HL-60/S4 treated with phorbol 12-myristate 13-acetate at 8.2 ng/mL for 4 days and 3 days (cell line): ENCODE results near the gene RBSN.

ENCODE experiments used
- in situ Hi-C: fragments of 300-500 bp; cut with MboI; formaldehyde crosslinking; loops from 2 replicates; pipeline ENCODE4 v1.15.0; 2022; ENCODE audit warnings: low sequenced_read_pairs

The RBSN gene

GRCh38 chr3:15102256-15102655 is 3.3 kb upstream of the RBSN start:
- in situ Hi-C loops, result no loop called here

DNA sequence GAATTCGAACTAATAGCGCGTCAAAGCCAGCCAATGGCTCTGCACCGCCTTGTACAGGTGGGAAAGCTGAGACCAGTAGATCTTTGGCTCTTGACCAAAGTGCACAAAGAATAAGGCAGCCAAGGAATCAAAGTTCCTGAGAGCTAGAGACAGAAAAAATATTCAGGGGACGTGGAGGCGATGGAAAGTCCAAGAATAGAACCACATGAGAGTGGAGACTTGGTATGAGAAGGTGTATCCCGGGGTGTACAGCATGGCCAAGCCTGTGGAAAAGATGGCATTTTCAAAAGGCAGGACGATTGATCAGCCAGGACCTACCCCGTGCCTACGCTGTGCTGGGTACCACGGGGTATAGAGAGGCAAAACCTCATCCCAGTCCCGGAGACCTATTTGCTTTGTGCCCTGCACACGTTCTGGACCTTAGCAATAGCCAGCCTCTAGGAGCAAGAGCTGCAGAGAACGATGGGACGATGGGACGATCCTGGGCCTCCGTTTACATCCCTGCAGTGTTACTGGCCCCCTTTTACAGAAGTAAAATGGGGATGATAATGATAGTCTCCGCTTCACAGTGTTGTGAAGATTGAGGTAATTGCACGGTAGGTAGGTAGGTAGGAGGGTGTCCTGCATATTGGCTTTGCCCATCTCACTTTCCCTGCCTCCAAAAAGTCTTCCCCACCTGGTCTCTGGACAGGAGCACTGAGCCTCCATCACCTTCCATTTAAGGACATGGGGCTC is 583 bp upstream of the RBSN start:
- in situ Hi-C loops, result no loop called here

DNA sequence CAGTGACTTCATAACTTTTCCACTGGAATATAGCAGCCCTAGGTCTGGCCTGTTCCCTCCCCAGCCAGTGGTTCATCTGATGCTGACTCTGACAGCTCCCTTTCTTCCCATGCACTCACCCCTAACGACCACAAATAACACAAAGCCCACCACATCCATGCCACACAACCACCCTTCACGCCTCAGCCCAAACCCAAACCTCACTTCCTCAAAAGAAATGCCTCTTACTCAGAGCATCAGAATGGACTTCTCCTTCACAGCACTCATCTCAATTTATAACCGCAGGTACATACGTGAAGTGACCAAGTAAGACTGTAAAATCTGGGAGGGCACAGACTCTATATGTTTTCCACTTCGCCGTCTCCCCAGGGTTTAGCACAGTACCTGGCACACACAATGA is 1.1 kb downstream of the RBSN start:
- in situ Hi-C loops, result no loop called here

DNA sequence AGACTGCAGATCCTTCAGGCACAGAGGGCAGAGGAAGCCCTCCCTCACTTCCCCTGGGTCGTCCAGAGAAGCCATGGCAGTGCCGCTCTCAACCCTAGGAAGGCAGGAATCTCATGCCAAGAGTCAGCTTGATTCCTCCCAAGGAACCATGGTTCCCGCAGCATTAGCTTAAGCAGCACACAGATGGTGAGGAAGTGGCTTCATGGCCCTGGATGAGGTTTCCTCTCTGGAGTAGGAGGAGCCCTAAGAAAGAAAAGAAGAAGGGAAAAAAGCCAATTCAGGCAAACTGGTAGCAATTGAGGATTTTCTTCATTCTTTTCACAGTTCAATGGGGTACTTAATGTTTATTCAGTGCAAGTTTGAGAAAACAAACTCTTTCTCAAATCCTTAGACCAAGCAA is 2.9 kb downstream of the RBSN start:
- in situ Hi-C loops, result no loop called here

DNA sequence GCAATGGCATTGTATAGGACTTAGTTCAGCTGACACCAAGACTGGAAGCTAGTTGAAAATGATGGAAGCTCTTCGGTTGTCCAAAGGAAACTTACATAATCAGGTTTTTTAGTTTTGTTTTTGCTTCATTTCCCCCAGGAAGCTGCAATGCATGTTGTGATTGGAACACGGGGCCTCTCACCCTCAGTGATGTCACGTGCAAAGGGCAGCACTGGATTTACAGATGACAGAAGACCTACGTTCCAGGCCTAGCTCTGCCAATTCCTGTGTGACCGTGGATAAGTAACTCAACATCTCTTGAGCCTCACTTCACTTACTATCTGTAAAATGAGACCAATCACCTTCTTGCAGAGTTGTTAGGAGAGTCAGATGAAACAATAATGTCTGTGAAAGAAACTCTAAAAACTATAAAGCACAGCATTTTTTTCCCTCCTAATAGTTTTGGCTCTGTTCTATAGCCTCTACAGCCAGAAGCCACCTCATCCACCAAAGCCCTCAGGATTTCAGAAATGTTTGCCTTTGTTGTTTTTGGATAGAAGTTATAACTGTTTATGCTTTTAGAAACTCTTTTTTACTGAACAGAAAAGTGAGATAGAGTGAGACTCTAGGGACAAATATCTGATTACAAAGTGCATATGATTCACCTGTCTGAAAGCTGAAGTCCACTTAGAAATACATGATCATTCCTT is 4.6 kb downstream of the RBSN start:
- in situ Hi-C loops, result no loop called here

GRCh38 chr3:15092686-15093085 is 6.3 kb downstream of the RBSN start:
- in situ Hi-C loops, result no loop called here

- in situ Hi-C loops, result no loop called here
These were observed 7.4 kb downstream of the RBSN start for GRCh38 chr3:15091575-15091974.

- in situ Hi-C loops, result no loop called here
These were observed 9.7 kb downstream of the RBSN start for GRCh38 chr3:15089201-15089600.

GRCh38 chr3:15086699-15087098 is 12.2 kb downstream of the RBSN start:
- in situ Hi-C loops, result no loop called here

GRCh38 chr3:15086263-15086662 is 12.7 kb downstream of the RBSN start:
- in situ Hi-C loops, result no loop called here

DNA sequence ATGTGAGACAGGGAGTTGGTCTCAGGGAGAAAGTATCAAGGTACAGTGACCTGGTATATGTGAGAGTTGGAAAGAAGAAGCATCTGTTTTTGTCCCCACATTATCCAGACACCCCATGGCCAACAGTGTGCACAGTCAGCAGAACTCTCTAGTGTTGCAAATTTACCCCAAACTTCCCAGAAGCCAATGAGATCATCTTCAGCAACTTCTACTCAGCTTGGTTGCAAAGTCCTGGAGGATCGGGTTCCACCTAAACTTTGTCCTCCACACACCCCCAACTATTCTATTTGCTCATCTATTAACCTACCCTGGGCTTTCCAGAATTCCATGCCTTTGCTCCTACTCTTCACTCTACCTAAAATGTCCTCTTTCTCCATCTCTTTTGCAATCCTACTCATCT is 15.7 kb downstream of the RBSN start:
- in situ Hi-C loops, result no loop called here

DNA sequence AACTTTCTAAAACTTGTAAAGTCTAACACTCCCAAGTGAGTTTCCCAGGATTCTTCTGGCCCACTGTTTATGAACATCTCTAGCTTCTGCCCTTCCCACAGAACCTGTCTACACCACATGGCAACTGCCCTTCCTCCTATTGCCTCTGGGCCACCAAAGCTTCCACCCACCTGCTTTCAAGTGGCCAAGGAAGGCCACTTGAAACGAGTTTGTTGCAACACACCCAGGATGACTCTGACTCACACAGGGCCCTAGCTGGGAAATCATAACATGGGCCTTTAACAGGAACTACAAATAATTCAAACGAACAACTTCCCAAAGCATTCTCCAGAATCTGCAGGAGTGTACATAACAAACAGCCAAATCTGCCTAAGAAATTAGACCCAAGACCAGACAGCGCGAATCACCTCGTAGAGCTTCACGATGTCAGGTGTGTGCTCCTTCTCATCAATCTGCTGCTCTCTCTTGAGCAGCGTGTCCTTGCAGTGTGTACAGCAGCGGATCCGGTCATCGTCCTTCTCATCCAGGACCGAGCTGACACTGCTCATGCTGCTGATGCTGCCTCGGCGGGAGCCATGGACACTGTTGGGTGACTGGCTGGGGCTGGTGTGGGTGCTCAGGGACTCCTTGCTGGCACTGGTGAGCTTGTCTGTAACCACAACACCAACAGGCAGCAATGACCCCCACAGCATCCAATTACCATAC is 16.8 kb downstream of the RBSN start:
- in situ Hi-C loops, result no loop called here

GRCh38 chr3:15079091-15079490 is 19.9 kb downstream of the RBSN start:
- in situ Hi-C loops, result no loop called here

GRCh38 chr3:15074500-15074899 is 24.4 kb downstream of the RBSN start:
- in situ Hi-C loops, result no loop called here

GRCh38 chr3:15071699-15072098 is 27.2 kb downstream of the RBSN start:
- in situ Hi-C loops, result no loop called here

GRCh38 chr3:15069441-15069840 is 29.5 kb downstream of the RBSN start:
- in situ Hi-C loops, result no loop called here

GRCh38 chr3:15066467-15066866 is 32.5 kb downstream of the RBSN start:
- in situ Hi-C loops, result no loop called here

- in situ Hi-C loops, result no loop called here
These were observed 33.4 kb downstream of the RBSN start for GRCh38 chr3:15065550-15066007.

GRCh38 chr3:15064835-15065549 is 34.0 kb downstream of the RBSN start, which contains the start of gene MRPS25:
TSS of gene MRPS25 (minus strand) at chr3:15065315. CDS start at chr3:15065194, 121 bp downstream.
- in situ Hi-C loops, result no loop called here

DNA sequence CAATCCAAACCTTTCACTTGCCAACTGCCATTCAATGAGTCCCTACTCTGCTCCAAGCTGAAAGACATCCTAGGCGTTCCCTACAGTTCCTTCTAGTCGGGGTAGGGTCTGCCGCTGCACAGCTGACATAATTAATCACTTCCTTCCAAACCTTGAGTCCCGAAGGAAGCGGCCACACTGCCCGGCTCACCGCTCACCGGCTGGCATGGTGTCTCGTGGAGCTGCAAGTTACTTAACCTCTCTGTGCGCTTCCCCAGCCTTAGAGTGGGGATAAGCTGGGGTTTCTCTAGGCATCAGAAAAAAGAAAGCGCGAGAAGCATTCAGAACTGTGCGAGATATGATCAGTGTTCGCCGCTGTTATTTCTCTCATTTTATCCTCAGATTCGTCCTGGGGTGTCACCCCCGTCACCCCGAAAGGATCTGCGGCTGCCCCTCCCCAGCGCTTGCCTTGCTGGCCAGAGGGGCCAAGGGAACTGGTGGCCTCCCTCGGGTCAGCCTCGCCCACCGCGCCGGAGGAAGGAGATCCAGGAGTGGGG is 34.6 kb downstream of the RBSN start:
- in situ Hi-C loops, result no loop called here
